GM19324 (cell line): Measurements from ENCODE around the gene TRAP1.
"Not testable (repeated sequence)": the region's sequence is repeated elsewhere in the genome, so short reads cannot be mapped to it uniquely, and the experiment has no call there.

Experiments
- ATAC-seq: cut with Tn5 transposase; IDR thresholded peaks from one replicate; pipeline ENCODE4 v1.9.1; 2021; ENCODE audit warnings: mild to moderate bottlenecking, moderate library complexity; ENCODE audit not compliant: unreplicated experiment, low FRiP score

The TRAP1 gene

DNA sequence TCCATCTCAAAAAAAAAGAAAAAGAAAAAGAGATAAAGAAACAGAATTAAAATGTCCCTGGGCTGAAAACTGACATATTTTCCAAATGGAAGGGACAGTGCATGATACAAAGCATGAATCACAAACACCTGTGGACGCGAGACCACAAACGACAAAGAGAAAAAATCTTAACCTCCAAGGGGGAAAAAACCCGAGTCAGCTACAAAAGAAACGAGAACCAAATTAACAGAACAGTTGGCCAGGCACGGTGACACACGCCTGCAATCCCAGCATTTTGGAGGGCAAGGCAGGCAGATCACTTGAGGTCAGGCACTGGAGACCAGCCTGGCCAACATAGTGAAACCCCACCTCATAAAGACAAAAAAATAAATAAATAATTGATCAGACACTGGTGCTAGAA lies 1.9 kb downstream of the TRAP1 start:
- ATAC-seq = no peak

DNA sequence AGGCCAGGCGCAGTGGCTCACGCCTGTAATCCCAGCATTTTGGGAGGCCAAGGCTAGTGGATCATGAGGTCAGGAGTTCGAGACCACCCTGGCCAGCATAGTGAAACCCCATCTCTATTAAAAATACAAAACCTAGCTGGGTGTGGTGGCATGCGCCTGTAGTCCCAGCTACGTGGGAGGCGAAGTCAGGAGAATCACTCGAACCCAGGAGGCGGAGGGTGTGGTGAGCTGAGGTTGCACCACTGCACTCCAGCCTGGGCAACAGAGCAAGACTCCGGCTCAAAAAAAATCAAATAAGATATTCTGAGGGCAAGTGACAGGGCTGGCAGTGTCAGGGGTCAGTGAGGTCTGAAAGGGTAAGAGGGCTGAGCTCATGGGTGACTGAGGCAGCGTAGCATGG lies 2.9 kb downstream of the TRAP1 start:
- not testable (repeated sequence) for ATAC-seq

- no peak for ATAC-seq
Observed at GRCh38 chr16:3713587-3714242, 3.6 kb downstream of the TRAP1 start.

- no peak for ATAC-seq
Observed at GRCh38 chr16:3712861-3713372, 4.4 kb downstream of the TRAP1 start.

GRCh38 chr16:3706253-3707012 lies 10.9 kb downstream of the TRAP1 start:
- no peak for ATAC-seq

- ATAC-seq = no peak
Observed at GRCh38 chr16:3702082-3702481, 15.2 kb downstream of the TRAP1 start.

DNA sequence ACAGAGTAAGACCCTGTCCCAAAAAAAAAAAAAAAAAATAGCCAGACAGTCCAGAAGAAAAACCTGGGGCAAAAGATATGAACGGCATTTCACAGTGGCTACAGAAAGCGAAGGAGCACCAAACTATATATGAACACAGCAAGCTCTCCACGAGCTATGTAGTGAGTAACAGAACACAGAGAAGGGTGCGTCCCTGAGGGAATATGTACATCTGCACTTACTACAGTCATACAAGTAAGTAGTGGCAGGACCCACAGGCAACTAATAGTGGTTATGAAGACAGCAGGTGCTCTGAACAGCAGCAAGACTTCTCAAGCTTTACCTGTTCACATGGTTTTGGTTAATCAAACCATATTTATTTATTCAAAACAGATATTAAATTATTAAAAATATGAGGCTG lies 15.8 kb downstream of the TRAP1 start:
- ATAC-seq = no peak

DNA sequence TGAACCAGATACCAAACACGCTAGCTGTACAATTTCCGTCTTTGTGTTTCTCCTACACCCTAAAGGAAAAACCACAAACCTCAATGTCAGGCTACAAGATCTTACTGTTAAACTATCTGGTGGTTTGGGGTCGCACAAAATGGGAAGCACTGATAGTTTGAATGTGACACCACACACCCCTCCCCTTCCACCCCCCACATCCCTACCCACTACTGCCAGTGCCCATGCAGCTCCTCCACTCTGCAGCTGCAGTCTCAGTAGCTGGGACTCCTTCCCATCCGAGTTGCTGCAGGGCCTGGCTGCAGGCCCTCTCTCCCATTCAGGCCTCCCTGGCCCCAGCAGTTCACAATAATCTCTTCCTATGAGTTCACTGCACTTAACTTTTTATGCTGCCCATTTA lies 18.4 kb downstream of the TRAP1 start:
- ATAC-seq = no peak

- ATAC-seq = no peak
Observed at GRCh38 chr16:3696425-3697218, 20.7 kb downstream of the TRAP1 start.

DNA sequence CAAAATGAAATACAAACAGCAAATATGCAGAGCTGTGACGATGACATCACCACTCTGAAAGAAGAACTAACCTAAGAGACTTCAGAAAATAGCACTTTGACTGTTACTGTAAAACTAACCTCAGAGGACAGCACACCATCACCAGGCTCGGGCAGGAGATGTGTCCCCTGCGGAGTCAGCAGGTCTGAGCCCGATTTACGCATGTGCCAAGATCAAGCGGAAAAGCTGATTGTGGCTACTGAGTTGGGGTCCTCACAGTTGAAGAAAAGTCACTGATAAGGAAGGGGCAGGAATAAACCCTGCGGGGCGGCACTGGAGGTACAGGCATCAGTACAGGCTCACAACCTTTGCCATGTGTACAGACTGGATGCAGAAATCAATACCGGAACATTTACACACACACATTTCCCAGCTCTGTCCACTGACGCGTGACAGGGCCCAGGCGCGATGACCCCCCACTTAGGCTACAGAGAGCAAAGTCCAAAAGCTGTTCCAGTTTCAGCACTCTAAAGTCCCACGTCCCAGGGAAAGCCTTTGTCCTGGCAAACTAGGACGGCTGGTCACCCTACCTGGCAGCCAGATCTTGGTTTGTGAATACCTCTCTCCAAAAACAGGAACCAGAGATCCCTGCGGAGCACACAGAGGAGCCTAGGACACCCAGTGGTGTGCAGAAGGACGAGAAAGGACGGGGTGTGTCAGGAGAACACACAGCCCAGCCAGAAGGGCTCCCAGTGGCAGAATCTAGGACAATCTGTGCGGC lies 21.5 kb downstream of the TRAP1 start:
- no peak for ATAC-seq

DNA sequence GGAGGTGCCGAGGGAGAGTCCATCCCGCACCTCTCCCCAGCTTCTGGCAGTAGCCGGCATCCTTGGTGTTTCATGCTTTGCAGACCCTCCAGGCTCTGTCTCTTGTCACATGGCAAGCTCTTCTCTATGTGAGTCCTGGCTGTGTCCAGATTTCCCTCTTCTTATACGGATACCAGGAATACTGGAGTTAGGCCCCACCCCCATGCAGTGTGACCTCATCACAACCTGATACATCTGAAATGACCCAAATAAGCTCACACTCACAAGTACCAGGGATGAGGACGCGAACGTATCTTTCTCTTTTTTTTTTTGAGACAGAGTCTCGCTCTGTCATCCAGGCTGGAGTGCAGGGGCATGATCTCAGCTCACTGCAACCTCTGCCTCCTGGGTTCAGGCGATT lies 23.3 kb downstream of the TRAP1 start:
- no peak for ATAC-seq

DNA sequence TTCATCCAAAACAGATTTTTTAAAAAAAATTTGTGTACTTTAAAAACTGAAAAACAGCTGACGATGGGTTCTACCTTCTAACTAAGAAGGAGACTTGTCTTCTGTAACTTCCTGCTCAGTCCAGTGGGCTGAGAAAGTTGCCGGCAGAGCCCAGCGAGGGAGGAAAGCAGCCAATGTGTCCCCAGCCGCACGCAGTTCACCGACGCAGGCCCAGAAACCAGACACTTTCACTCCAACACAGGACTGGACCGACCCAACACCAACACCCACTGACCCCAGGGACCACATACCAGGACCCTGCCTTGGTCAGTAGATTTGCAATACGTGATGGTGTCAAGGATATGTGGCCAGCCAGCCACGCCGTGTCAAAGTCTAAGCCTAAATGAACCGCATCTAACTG lies 25.6 kb downstream of the TRAP1 start:
- ATAC-seq = no peak

DNA sequence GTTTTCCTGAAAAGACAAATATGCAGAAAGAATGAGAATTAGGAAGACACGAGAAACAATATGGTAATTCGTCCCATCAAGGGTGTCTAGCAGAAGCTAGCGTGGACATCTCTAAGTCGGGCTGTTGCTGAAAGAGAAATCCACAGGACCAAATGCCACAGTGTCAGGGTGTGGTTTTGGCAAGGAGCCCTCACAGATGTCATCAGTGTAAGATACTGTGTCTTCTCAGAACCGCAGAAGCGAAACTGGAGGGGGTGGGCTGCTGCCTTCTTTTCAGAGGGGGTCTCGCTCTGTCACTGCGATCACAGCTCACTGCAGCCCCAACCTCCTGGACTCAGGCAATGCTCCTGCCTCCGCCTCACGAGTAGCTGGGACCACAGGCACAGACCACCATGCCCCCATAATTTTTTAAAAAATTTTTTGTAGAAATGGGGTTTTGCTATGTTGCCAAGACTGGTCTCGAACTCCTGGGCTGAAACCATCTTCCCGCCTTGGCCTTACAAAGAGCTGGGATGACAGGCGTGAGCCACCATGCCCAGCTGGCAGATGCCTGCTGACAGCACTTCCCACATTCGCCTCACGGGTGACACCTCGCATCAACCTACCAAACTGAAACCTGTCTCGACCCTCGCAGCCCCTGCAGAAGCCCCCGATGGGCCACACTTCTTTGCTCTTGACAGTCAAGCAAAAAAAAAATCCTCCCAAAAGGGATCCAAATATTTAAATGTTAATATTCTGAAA lies 26.2 kb downstream of the TRAP1 start:
- no peak for ATAC-seq

- peak; percentile 56 for ATAC-seq
Observed at GRCh38 chr16:3690470-3690928, 26.8 kb downstream of the TRAP1 start.

- ATAC-seq = no peak
Observed at GRCh38 chr16:3689731-3690130, 27.6 kb downstream of the TRAP1 start.

GRCh38 chr16:3687792-3688191 lies 29.5 kb downstream of the TRAP1 start:
- no peak for ATAC-seq

GRCh38 chr16:3687021-3687420 lies 30.3 kb downstream of the TRAP1 start:
- no peak for ATAC-seq

DNA sequence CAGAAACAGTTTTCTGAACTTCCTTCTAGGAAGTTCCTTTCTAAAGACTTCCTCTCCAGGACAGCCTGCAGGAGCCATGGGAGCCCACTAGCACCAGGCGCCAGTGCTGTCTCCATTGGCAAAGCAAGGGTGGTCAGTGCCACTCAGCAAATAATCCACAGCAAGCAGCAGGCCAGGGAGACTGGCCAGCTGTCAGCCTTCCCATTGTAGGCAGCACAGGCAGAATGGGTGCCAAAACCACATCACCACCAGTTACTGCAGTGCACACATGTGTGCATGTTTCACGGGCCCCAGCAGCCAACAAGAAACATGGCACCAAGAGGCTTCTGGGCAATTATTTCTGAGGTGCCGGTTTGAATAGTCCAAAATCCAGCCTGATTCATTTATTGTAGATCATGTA lies 36.1 kb downstream of the TRAP1 start:
- ATAC-seq = no peak

GRCh38 chr16:3677994-3678393 lies 39.3 kb downstream of the TRAP1 start:
- no peak for ATAC-seq
